K562 (cell line): ENCODE results near the gene KCNMB1. TPM values are rescaled to one million over a fixed set of nuclear protein-coding genes. Genes with fewer than 3 reads are reported as not detected.

Experiments used
- ATAC-seq: fragments of 200-7000 bp; cut with Tn5 transposase; 3 replicates; pipeline ENCODE4 v1.9.1; 2020; ENCODE audit warnings: moderate library complexity
- BruUV-seq: library from RNA; stranded (reverse); fragments of 400-500 nt; replicated peaks from 2 replicates; lab custom pipeline; 2021; lab: Mats Ljungman, UMichigan
- CTCF ChIA-PET: fragments of 300-600 bp; formaldehyde crosslinking; extraction: SDS; loops from one replicate; lab custom pipeline; 2021; ENCODE audit warnings: low intra/inter-chr PET ratio; lab: Yijun Ruan, JAX
- POLR2A ChIA-PET: fragments of 300-600, 350-650 bp; sonication (Branson Sonifier 250); formaldehyde crosslinking; extraction: SDS; loops from one replicate; lab custom pipeline; 2021; ENCODE audit warnings: antibody characterized with exemption, inconsistent platforms; lab: Yijun Ruan, JAX
- DNase-seq, 4 experiments: peaks; one replicate each; pipeline versions ENCODE4 v3.0.0 to v3.0.0-alpha.2; 2011 to 2018; ENCODE audit warnings: low spot score in 3 of 4, mixed read lengths in 3 of 4; ENCODE audit errors: extremely low read depth in 1 of 4
- FAIRE-seq: peaks from 2 replicates; lab custom pipeline; 2011; peaks lifted over from hg19 to GRCh38; lab: Jason Lieb, UNC
- H2AFZ ChIP-seq: 2 replicates; pipeline ENCODE4 v1.6.0; 2011; ENCODE audit warnings: low read depth, low read length, control low read depth, inconsistent platforms
- H3K27ac ChIP-seq: fragments of 200-600 bp; 3 replicates; pipeline ENCODE4 v1.8.0; 2011; ENCODE audit warnings: low read depth, mild to moderate bottlenecking, control low read depth, inconsistent platforms, low read length, moderate library complexity, mixed read lengths; ENCODE audit errors: extremely low read depth
- H3K27me3 ChIP-seq, 2 experiments: fragments of 300-600 bp in 1 of 2; 2 replicates in 1 of 2; 3 replicates in 1 of 2; pipeline versions ENCODE4 v1.6.0 to v1.8.0; 2011; ENCODE audit warnings: inconsistent platforms in 2 of 2, low read length in 2 of 2, mild to moderate bottlenecking in 1 of 2, mixed read lengths in 1 of 2, moderate library complexity in 1 of 2; ENCODE audit not compliant: control insufficient read depth in 2 of 2, insufficient read depth in 2 of 2
- H3K36me3 ChIP-seq: fragments of 300-600 bp; 3 replicates; pipeline ENCODE4 v1.8.0; 2011; ENCODE audit warnings: mild to moderate bottlenecking, low read length, inconsistent platforms; ENCODE audit not compliant: control insufficient read depth, insufficient read depth
- H3K4me1 ChIP-seq, 2 experiments: fragments of 200-600 bp in 1 of 2; replicated peaks in 1 of 2; 2 replicates in 1 of 2; 3 replicates in 1 of 2; pipeline versions ENCODE4 v1.5.1 to v1.8.0; 2011; ENCODE audit warnings: inconsistent platforms in 2 of 2, low read length in 2 of 2, mild to moderate bottlenecking in 1 of 2, mixed read lengths in 1 of 2, moderate library complexity in 1 of 2; ENCODE audit not compliant: control insufficient read depth in 2 of 2, insufficient read depth in 2 of 2
- H3K4me2 ChIP-seq: 2 replicates; pipeline ENCODE4 v1.6.1; 2011; ENCODE audit warnings: low read length, control low read depth, inconsistent platforms, mixed read lengths; ENCODE audit not compliant: insufficient read depth
- H3K4me3 ChIP-seq: fragments of 200-600 bp; sonication (generic), shearing (Covaris generic); 2 replicates; pipeline ENCODE4 v1.5.1; 2016; ENCODE audit warnings: control low read depth, inconsistent platforms
- H3K79me2 ChIP-seq: fragments of 200-600 bp; 3 replicates; pipeline ENCODE4 v1.8.0; 2011; ENCODE audit warnings: low read length, inconsistent platforms; ENCODE audit not compliant: control insufficient read depth, insufficient read depth
- H3K9ac ChIP-seq, 2 experiments: 2 replicates each; pipeline versions ENCODE4 v1.6.0 to v1.6.1; 2011; ENCODE audit warnings: low read depth in 2 of 2, low read length in 2 of 2, control low read depth in 1 of 2, inconsistent platforms in 1 of 2, mild to moderate bottlenecking in 1 of 2, mixed read lengths in 1 of 2; ENCODE audit not compliant: insufficient read depth in 1 of 2
- H3K9me1 ChIP-seq: one replicate; pipeline ENCODE4 v1.6.0; 2011; ENCODE audit warnings: inconsistent platforms, mild to moderate bottlenecking, low read length, moderate library complexity; ENCODE audit not compliant: control insufficient read depth, insufficient read depth
- H3K9me3 ChIP-seq: replicated peaks from 2 replicates; pipeline ENCODE4 v1.5.1; 2011; ENCODE audit warnings: low read depth, low read length, inconsistent platforms; ENCODE audit not compliant: control insufficient read depth, insufficient read depth
- H4K20me1 ChIP-seq: replicated peaks from 2 replicates; pipeline ENCODE4 v1.6.1; 2011; ENCODE audit warnings: low read length, inconsistent platforms, mixed read lengths; ENCODE audit not compliant: control insufficient read depth, insufficient read depth
- FOXK2 ChIP-seq, 2 experiments: fragments of 450-650 bp; IDR thresholded peaks in 1 of 2; conservative IDR thresholded peaks in 1 of 2; 2 replicates each; pipeline ENCODE4 v1.6.1; 2016; ENCODE audit warnings: low read depth in 2 of 2, mild to moderate bottlenecking in 1 of 2
- MED1 ChIP-seq: sonication (generic); formaldehyde crosslinking; IDR thresholded peaks from 2 replicates; pipeline ENCODE4 v1.8.1; 2023; ENCODE audit warnings: missing genetic modification reagents, borderline replicate concordance
- MTA2 ChIP-seq: fragments of 450-650 bp; IDR thresholded peaks from 2 replicates; pipeline ENCODE4 v1.6.1; 2016; ENCODE audit warnings: low read depth
- SP1 ChIP-seq: sonication (generic); formaldehyde crosslinking; IDR thresholded peaks from 2 replicates; pipeline ENCODE4 v1.8.1; 2022; ENCODE audit warnings: mild to moderate bottlenecking, missing genetic modification reagents
- TBP ChIP-seq: optimal IDR thresholded peaks from 2 replicates; pipeline ENCODE3; 2011; ENCODE audit warnings: low read depth, low read length, improper control_type of control experiment
- ZNF354B ChIP-seq: fragments of 250-450 bp; sonication (Bioruptor Pico); IDR thresholded peaks from 2 replicates; pipeline ENCODE4 v1.4.0; 2020
- ZNF408 ChIP-seq: fragments of 250-450 bp; sonication (Bioruptor Pico); IDR thresholded peaks from 2 replicates; pipeline ENCODE4 v1.4.0; 2020; ENCODE audit warnings: low read depth, mild to moderate bottlenecking, moderate library complexity
- ZNF507 ChIP-seq: conservative IDR thresholded peaks from 2 replicates; pipeline ENCODE4 v1.6.1; 2017; ENCODE audit warnings: missing genetic modification characterization, missing compliant biosample characterization
- ZNF57 ChIP-seq: fragments of 450-650 bp; formaldehyde crosslinking; IDR thresholded peaks from 2 replicates; pipeline ENCODE4 v1.4.0; 2020; ENCODE audit warnings: mild to moderate bottlenecking, moderate library complexity
- ZNF766 ChIP-seq: fragments of 200-800 bp; sonication (Bioruptor generic); conservative IDR thresholded peaks from 2 replicates; pipeline ENCODE4 v1.6.1; 2016; ENCODE audit warnings: missing genetic modification characterization, missing compliant biosample characterization
- WGBS: fragments of 100-300 bp; shearing (Covaris generic); methylation state at CpG from one replicate; pipeline ENCODE4 v1.1.6; 2016; ENCODE audit warnings: low coverage, mixed read lengths; ENCODE audit not compliant: insufficient coverage; ENCODE audit errors: missing lambda C conversion rate; 5-methylcytosine and 5-hydroxymethylcytosine counted together
- in situ Hi-C: fragments of 300-500 bp; cut with MboI; formaldehyde crosslinking; loops from 4 replicates; pipeline ENCODE4 v1.15.0; 2018; ENCODE audit warnings: inconsistent platforms, mixed read lengths
- intact Hi-C: fragments of 100-400 bp; cut with micrococcal nuclease; formaldehyde crosslinking; loops from 2 replicates; pipeline ENCODE4 v1.14.2; 2022
- polyA plus RNA-seq, 8 experiments: library from polyadenylated mRNA; depleted of rRNA in 4 of 8; stranded (reverse) in 5 of 8; unstranded in 3 of 8; fragments of >200 nt; fragmentation: Nextera tagmentation in 2 of 8; fragmentation: Illumina TruSeq in 1 of 8; extraction: Ambion mirVana in 2 of 8; extraction: Trizol in 1 of 8; gene quantifications; 2 replicates each; pipeline versions ENCODE4 v1.2.1 to v1.2.3, GENCODE V29; 2011 to 2014; ENCODE audit warnings: inconsistent platforms in 1 of 8, missing spikeins in 1 of 8
- total RNA-seq, 7 experiments: library from RNA; depleted of rRNA in 6 of 7; stranded (reverse); fragments of >200 nt in 6 of 7; fragmentation: Illumina TruSeq in 2 of 7; extraction: Trizol in 2 of 7; gene quantifications; 2 replicates each; pipeline versions ENCODE4 v1.2.1 to v1.2.3, GENCODE V29; 2011 to 2021; ENCODE audit warnings: low replicate concordance in 1 of 7

KCNMB1 gene
- total and polyA plus RNA-seq, 9 of the 15 experiments (the other 6 are each of a cell fraction or from before 2014, with no cell fraction given): not detected

DNA sequence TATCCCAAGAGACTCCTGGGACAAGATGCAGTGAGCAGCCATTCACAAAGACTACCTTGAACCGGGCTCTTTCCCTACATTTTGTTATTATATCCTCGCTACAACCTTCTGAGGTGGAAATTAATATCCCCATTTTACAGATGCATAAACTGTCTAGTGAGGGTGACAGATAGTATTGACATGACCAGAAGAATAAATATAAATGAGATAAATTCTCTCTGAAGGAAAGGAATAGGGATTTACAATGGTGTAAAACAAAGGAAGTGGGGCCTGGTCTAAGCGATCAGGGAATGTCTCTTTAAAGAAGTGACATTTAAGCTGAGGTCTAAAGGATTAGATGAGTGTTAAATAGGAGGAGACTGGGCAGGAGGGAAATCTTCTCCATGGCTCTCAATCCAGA lies 43.5 kb upstream of the KCNMB1 start:
- no peak overlapping the region for H3K27ac ChIP-seq
- intact Hi-C loops: no loop called here
- H2AFZ ChIP-seq: no peak overlapping the region
- H4K20me1 ChIP-seq: no peaks in the 10 kb centered on the region
- no peaks in the 10 kb centered on the region for H3K9me3 ChIP-seq
- no peak overlapping the region for H3K9ac ChIP-seq
- FAIRE-seq: no peak
- H3K27me3 ChIP-seq: peaks cover 2 to 33% of the 10 kb centered on the region in 2 experiments; a peak in 3 of 5 replicates
- no peaks in the 10 kb centered on the region for H3K79me2 ChIP-seq
- in situ Hi-C loops: loop anchor here (5.0 kb wide), 1 partner anchor 190 kb away; no protein-coding TSS in a partner anchor
- ChIA-PET CTCF (no interaction called here), POLR2A (no interaction called here)
- no peaks in the 10 kb centered on the region for H3K9me1 ChIP-seq
- ATAC-seq: no peak
- no peaks in the 10 kb centered on the region; a peak in 1 of 5 replicates for H3K4me1 ChIP-seq
- H3K4me2 ChIP-seq: no peak overlapping the region
- BruUV-seq: no TSS peak
- H3K4me3 ChIP-seq: no peak overlapping the region
- 0% methylated on average over 3 of the region's 3 CpGs for WGBS
- DNase-seq: no peak
- H3K36me3 ChIP-seq: no peaks in the 10 kb centered on the region
- TF ChIP-seq ZNF507 (tag) (peak; percentile 92), ZNF57 (CRISPR knock-in tag) (no peak), ZNF354B (CRISPR knock-in tag) (0 out of 2 replicates have a peak, but pooled peaks have one; percentile 55), ZNF766 (CRISPR knock-in tag) (no peak)

DNA sequence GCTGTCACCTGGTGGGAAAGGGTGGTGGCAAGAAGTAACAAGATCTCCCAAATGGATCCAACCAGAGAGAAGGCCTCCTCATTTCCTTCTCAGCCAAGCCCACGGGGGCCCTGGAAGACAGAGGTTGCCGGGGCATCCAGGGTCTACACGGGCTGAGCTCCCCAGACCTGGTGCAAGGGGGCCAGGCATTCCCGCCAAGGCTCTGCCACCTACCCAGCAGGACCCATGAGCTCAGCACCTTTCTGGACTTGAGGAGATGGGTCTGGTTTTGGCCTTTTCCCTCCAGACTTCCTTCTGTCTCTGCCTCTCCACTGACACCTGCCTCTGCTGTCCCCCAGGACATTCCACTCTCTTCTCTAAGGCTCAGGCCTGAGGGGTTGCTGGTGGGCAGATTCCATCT lies 42.4 kb upstream of the KCNMB1 start:
- no peak for FAIRE-seq

More for the DNA sequence above, 42.4 kb upstream of the KCNMB1 start:
- TF ChIP-seq ZNF408 (CRISPR knock-in tag) (no peak), SP1 (CRISPR knock-in tag) (no peak), MTA2 (no peak), MED1 (no peak), FOXK2 (conservative IDR thresholded peaks at IDR 0.05 in 1 of 2, IDR thresholded peaks at IDR 0.05 in 1 of 2; ENCODE audit: low read depth in 2 of 2) (no peak), TBP (no peak)
- no peaks in the 10 kb centered on the region for H3K9me1 ChIP-seq
- H3K4me3 ChIP-seq: no peak overlapping the region
- no peak overlapping the region for H3K27ac ChIP-seq
- H2AFZ ChIP-seq: no peak overlapping the region
- CTCF ChIA-PET: no interaction called here
- H4K20me1 ChIP-seq: no peaks in the 10 kb centered on the region
- BruUV-seq: no TSS peak
- H3K9ac ChIP-seq: no peak overlapping the region
- H3K9me3 ChIP-seq: no peaks in the 10 kb centered on the region
- H3K79me2 ChIP-seq: no peaks in the 10 kb centered on the region
- in situ Hi-C loops: loop anchor here (5.0 kb wide), 1 partner anchor 191 kb away; no protein-coding TSS in a partner anchor
- peaks cover 2 to 27% of the 10 kb centered on the region in 2 experiments; a peak in 3 of 5 replicates for H3K27me3 ChIP-seq
- no peak for DNase-seq
- WGBS: 0% methylated on average over 4 of the region's 4 CpGs
- H3K36me3 ChIP-seq: no peaks in the 10 kb centered on the region
- POLR2A ChIA-PET: interaction anchor here (0.6 kb wide), 1 partner anchor 204 kb away, joined by 4 read pairs; no protein-coding TSS in a partner anchor
- intact Hi-C loops: no loop called here
- no peak overlapping the region for H3K4me2 ChIP-seq
- no peak for ATAC-seq
- H3K4me1 ChIP-seq: no peaks in the 10 kb centered on the region; a peak in 1 of 5 replicates
